SU-DHL-6 (cell line): ENCODE data around the gene TXNDC2.

Source experiments
- H2AFZ ChIP-seq: fragments of 200-600 bp; sonication (generic); 2 replicates; pipeline ENCODE4 v1.6.1; 2014; ENCODE audit warnings: low read depth, mild to moderate bottlenecking, moderate library complexity, mixed read lengths, antibody characterized with exemption, low read length; ENCODE audit not compliant: severe bottlenecking
- H3F3A ChIP-seq: fragments of 200-600 bp; shearing (Covaris generic); 2 replicates; pipeline ENCODE4 v1.6.0; 2016; ENCODE audit warnings: antibody characterized with exemption, mild to moderate bottlenecking; ENCODE audit not compliant: insufficient read depth
- H3K27ac ChIP-seq: fragments of 200-600 bp; sonication (generic); 2 replicates; pipeline ENCODE4 v1.5.1; 2016; ENCODE audit warnings: low read depth, mild to moderate bottlenecking, low read length, moderate library complexity, mixed read lengths
- H3K27me3 ChIP-seq: fragments of 200-600 bp; sonication (generic), shearing (Covaris generic); 2 replicates; pipeline ENCODE4 v1.6.0; 2014; ENCODE audit warnings: mild to moderate bottlenecking, low read length
- H3K36me3 ChIP-seq: fragments of 200-600 bp; sonication (generic); 2 replicates; pipeline ENCODE4 v1.6.1; 2014; ENCODE audit warnings: mild to moderate bottlenecking, low read length, mixed read lengths
- H3K4me2 ChIP-seq: fragments of 300-600, 200-600 bp; shearing (Covaris generic), sonication (generic); 2 replicates; pipeline ENCODE4 v1.6.0; 2014; ENCODE audit warnings: low read length, low read depth, mild to moderate bottlenecking; ENCODE audit not compliant: poor library complexity, severe bottlenecking
- H3K4me3 ChIP-seq: fragments of 200-600 bp; sonication (generic); 2 replicates; pipeline ENCODE4 v1.5.1; 2014; ENCODE audit warnings: antibody characterized with exemption, low read length, mild to moderate bottlenecking, mixed read lengths; ENCODE audit not compliant: insufficient read depth, poor library complexity, severe bottlenecking
- H3K79me2 ChIP-seq: fragments of 200-600 bp; sonication (generic); 2 replicates; pipeline ENCODE4 v1.6.1; 2014; ENCODE audit warnings: mild to moderate bottlenecking, low read length, moderate library complexity; ENCODE audit not compliant: insufficient read depth
- H3K9ac ChIP-seq: fragments of 200-600 bp; sonication (generic); 2 replicates; pipeline ENCODE4 v1.7.0; 2014; ENCODE audit warnings: mild to moderate bottlenecking, low read length
- H3K9me2 ChIP-seq: fragments of 200-600 bp; sonication (generic); replicated peaks from 2 replicates; pipeline ENCODE4 v1.6.1; 2014; ENCODE audit warnings: low read length; ENCODE audit not compliant: insufficient read depth
- H3K9me3 ChIP-seq: fragments of 200-600 bp; sonication (generic); 2 replicates; pipeline ENCODE4 v1.6.1; 2014; ENCODE audit warnings: low read length, mixed read lengths; ENCODE audit not compliant: insufficient read depth
- H4K20me1 ChIP-seq: fragments of 200-600 bp; sonication (generic); 2 replicates; pipeline ENCODE4 v1.6.1; 2014; ENCODE audit warnings: low read depth, mild to moderate bottlenecking, antibody characterized with exemption, low read length, moderate library complexity, mixed read lengths
- EZH2phosphoT487 ChIP-seq: fragments of 200-600 bp; sonication (generic), shearing (Covaris generic); conservative IDR thresholded peaks from 2 replicates; pipeline ENCODE4 v1.6.1; 2018; ENCODE audit warnings: mild to moderate bottlenecking, antibody characterized with exemption, low read length, moderate library complexity, mixed read lengths
- TF ChIP-seq, protein P1 (sequence below): fragments of 200-600 bp; sonication (generic); IDR thresholded peaks from one replicate; pipeline ENCODE4 v1.5.1; 2017; ENCODE audit warnings: antibody characterized with exemption, mild to moderate bottlenecking, low read length, moderate library complexity; ENCODE audit not compliant: insufficient read depth, poor library complexity, severe bottlenecking

Gene TXNDC2

DNA sequence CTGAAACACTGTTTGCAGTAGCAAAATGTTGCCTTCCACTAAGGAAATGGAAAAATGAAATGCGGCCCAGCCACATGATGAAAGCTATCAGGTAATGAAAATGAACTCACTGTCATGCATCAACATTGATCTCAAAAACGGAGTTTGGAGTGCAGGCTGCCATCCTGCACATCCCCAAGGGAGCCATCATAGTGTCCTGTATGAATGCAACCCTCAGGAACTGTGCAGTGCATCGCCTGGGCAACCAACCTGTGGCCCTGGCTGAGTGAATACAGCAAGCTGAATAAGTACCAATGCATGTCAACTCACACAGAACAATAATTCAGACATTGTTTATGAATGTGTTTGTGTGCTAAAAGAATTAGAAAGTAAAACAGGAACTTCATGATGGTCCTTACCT is 23.1 kb upstream of the TXNDC2 start:
- no peak overlapping the region for H3K4me3 ChIP-seq
- no peaks in the 10 kb centered on the region for H3K9me2 ChIP-seq
- TF ChIP-seq EZH2phosphoT487: no peak
- TF ChIP-seq, protein P1, sequence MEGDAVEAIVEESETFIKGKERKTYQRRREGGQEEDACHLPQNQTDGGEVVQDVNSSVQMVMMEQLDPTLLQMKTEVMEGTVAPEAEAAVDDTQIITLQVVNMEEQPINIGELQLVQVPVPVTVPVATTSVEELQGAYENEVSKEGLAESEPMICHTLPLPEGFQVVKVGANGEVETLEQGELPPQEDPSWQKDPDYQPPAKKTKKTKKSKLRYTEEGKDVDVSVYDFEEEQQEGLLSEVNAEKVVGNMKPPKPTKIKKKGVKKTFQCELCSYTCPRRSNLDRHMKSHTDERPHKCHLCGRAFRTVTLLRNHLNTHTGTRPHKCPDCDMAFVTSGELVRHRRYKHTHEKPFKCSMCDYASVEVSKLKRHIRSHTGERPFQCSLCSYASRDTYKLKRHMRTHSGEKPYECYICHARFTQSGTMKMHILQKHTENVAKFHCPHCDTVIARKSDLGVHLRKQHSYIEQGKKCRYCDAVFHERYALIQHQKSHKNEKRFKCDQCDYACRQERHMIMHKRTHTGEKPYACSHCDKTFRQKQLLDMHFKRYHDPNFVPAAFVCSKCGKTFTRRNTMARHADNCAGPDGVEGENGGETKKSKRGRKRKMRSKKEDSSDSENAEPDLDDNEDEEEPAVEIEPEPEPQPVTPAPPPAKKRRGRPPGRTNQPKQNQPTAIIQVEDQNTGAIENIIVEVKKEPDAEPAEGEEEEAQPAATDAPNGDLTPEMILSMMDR: no peak
- no peaks in the 10 kb centered on the region for H3K36me3 ChIP-seq
- H3K27ac ChIP-seq: no peak overlapping the region
- no peak overlapping the region for H3K4me2 ChIP-seq
- H3K79me2 ChIP-seq: no peaks in the 10 kb centered on the region
- no peak overlapping the region for H2AFZ ChIP-seq
- no peaks in the 10 kb centered on the region for H3K27me3 ChIP-seq
- no peak overlapping the region for H3K9ac ChIP-seq
- H3F3A ChIP-seq: no peaks in the 10 kb centered on the region
- H4K20me1 ChIP-seq: no peaks in the 10 kb centered on the region
- H3K9me3 ChIP-seq: no peaks in the 10 kb centered on the region

GRCh38 chr18:9863282-9863681 is 22.5 kb upstream of the TXNDC2 start:
- no peaks in the 10 kb centered on the region for H3F3A ChIP-seq
- TF ChIP-seq, protein P1: no peak
- no peak overlapping the region for H2AFZ ChIP-seq
- no peaks in the 10 kb centered on the region for H3K79me2 ChIP-seq
- H3K9me3 ChIP-seq: no peaks in the 10 kb centered on the region
- no peaks in the 10 kb centered on the region for H3K36me3 ChIP-seq
- no peaks in the 10 kb centered on the region for H4K20me1 ChIP-seq
- H3K27ac ChIP-seq: no peak overlapping the region
- H3K4me3 ChIP-seq: no peak overlapping the region
- H3K9me2 ChIP-seq: no peaks in the 10 kb centered on the region
- no peak overlapping the region for H3K4me2 ChIP-seq
- no peak overlapping the region for H3K9ac ChIP-seq
- H3K27me3 ChIP-seq: no peaks in the 10 kb centered on the region

DNA sequence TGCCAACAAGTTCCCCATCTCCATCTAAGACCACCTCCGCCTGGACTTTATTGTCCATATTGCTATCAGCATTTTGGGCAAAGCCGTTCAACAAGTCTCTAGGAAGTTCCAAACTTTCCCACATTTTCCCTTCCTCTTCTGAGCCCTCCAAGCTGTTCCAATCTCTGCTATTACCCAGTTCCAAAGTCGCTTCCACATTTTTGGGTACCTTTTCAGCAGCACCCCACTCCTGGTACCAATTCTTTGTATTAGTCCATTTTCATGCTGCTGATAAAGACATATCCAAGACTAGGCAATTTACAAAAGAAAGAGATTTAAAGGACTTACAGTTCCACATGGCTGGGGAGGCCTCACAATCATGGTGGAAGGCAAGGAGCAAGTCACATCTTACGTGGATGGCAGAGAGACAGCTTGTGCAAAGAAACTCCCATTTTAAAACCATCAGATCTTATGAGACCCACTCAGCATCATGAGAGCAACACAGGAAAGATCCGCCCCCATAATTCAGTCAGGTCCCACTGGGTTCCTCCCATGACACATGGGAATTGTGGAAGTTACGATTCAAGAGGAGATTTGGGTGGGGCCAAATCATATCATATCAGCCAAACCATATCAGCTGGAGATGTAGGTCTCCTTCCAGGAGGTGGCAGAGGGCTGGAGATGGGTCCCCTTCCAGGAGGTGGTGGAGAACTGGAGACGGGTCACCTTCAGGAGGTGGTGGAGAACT is 19.8 kb upstream of the TXNDC2 start:
- Histone ChIP-seq H3K4me3 (no peak overlapping the region), H3F3A (no peaks in the 10 kb centered on the region), H2AFZ (no peak overlapping the region), H3K9ac (no peak overlapping the region), H4K20me1 (no peaks in the 10 kb centered on the region), H3K9me2 (no peaks in the 10 kb centered on the region), H3K79me2 (no peaks in the 10 kb centered on the region), H3K9me3 (no peaks in the 10 kb centered on the region), H3K36me3 (no peaks in the 10 kb centered on the region), H3K27me3 (no peaks in the 10 kb centered on the region), H3K27ac (no peak overlapping the region), H3K4me2 (no peak overlapping the region)
- no peak for TF ChIP-seq EZH2phosphoT487
- TF ChIP-seq, protein P1: no peak
